T-helper 22 cell (primary cell): ENCODE results near the gene SLC9C2.
"Not testable (repeated sequence)": the region's sequence is repeated elsewhere in the genome, so short reads cannot be mapped to it uniquely, and the experiment has no call there.

ENCODE experiments used
- DNase-seq: peaks from one replicate; pipeline ENCODE4 v3.0.0-alpha.2; 2020; ENCODE audit warnings: low read depth

SLC9C2 gene

DNA sequence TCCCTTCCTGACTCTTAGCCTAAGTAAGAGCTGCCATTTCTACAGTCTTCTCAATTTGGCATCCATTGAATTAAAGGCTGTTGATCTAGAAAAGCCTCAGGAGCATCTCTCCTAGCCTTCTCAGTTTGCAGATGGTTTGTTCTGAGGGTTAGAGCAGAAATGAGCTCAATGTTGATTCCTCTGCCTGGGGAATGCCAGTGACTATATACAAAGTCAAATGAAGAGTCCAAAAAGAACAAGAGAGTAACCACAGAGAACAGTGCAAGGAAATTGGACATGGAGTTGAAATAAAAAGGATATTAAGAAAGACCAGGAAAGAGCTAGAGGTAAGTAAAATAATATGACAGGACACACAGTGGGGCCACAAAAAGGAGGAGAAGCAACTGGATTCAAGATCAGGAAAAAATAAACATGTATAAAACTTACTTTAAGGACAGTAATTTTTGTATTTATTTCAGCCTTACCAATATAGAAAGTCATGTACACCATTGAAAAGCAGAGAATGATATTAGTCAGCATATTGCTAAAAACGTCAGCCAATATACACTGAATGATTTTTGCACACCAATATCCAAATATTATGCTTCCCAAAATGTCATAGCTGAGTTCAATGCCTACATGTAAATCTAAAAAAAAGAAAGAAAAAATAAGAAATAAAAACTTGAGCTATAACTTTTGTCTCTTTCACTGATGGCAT lies 21.3 kb downstream of the SLC9C2 start:
- DNase-seq: no peak

GRCh38 chr1:173580658-173581057 lies 22.2 kb downstream of the SLC9C2 start:
- DNase-seq: no peak

- no peak for DNase-seq
Observed at GRCh38 chr1:173580071-173580470, 22.8 kb downstream of the SLC9C2 start.

- no peak for DNase-seq
Observed at GRCh38 chr1:173573596-173573995, 29.3 kb downstream of the SLC9C2 start.

GRCh38 chr1:173572201-173572873 lies 30.5 kb downstream of the SLC9C2 start:
- DNase-seq: no peak

DNA sequence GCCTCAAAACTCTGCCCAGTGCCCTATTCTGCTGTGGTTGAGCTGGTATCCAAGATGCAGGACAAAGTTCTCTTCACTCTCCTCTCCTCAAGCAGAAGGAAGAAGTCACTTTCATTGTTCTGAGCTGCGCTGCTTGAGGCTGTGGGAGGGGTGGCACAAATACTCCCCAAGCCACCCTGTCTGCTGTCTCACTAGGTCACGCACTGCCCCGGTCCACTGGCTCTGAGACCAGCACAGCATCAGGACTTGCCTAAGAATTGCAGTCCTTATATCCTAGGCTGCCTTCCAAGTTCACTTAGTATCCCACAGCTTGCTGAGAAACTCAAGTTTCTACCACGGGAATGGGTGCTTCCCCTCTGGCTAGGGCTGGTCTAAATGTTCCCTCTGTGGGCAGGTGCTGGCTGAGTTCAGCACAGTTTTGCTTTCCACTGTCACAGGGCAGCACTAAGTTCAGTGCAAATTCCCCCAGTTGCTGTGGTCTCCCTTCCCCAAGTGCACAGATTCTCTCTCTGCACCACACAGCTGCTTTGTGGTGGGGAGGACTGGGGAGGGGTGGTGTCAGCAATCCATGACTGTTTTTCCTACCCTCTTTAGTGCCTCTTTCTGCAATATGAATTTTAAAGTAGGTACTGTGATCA lies 32.4 kb downstream of the SLC9C2 start:
- no peak for DNase-seq

DNA sequence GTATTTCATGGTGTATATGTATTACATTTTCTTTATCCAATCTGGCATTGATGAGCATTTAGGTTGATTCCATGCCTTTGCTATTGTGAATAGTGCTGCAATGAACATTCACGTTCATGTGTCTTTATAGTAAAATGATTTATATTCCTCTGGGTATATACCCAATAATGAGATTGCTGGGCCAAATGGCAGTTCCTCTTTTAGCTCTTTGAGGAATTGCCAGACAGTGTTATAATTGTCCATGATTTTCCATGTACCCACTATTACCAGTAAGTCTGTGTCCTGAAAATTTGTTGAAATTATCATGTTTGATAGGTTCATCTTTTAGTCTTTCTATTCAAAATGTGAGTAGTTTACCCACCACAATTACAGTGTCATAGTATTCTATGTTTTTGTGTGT lies 34.4 kb downstream of the SLC9C2 start:
- DNase-seq: no peak

- DNase-seq: not testable (repeated sequence)
Observed at GRCh38 chr1:173563846-173564245, 39.0 kb downstream of the SLC9C2 start.

DNA sequence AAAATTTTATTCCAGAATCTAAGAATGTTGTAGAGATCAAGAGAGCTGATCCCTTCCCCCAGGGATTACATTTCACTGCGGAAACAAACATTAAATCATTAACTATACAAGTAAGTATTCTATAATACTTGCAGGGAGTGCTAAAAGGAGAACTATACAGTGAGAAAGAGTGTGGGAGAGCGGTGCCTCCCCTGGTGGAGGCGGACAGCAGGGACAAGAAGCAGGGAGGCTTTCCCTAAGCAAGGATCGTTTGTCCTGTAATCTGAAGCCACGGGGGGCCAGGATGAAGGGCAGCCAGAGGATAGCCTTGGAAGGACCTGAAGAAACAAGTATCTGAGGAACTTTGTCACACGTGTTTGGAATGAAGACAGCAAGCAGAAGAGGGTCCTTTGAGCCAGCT lies 40.1 kb downstream of the SLC9C2 start:
- DNase-seq: no peak

GRCh38 chr1:173561263-173561662 lies 41.6 kb downstream of the SLC9C2 start:
- no peak for DNase-seq

DNA sequence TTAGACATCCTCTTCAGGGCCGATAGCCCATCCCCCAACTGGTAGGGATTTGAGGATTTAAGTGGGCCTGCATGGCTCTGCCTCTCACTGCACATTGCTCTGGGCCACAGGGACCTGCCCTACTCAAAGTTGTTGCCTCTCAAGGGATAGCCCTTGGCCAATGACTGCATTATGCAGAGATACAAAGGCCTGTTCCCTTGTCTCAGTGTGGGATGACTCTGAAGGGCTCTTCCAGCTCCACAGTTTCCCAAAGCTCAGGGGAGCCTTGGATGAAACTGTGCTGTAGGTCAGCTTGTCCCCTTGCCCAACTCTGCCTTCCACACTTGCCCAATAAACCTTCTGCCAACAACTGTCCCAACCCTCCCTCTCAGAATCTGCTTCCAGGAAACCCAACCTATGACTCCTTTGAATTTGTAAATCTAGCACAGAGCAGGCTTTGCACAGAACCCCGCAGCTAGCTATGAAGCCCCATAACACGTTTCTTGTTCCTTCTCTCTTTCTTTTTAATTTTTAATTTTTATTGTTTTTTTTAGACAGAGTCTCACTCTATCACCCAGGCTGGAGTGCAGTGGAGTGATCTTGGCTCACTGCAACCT lies 42.5 kb downstream of the SLC9C2 start:
- DNase-seq: no peak

DNA sequence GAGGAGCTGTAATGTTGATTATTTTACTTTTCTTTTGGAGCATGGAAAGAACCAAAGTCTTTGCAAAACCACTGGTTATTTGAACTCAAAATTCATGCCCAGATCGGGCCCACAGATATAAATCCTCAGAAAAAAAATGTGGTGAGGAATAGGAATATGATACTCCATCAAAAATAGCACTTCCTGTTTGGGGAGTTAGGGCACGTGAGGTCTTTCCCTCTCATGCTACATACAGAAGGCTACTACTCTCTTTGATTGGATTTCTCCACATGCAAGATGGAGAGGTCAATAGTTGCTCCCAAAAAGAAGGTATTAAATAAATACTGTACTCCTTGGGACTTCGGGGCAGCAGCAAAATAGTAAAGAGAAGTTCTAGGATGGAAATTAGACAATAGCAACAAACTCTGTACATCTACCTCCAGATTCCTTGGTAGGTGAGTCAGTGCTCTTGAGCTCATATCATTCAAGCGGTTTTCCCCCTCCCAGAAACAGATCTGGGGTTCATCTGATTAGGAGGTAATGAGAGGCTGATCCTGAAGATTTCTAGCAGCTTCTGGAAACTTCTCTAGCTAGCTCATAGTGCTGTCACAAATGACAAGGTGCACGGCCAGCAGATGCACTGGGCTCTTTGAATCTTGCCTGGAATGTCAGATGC lies 47.1 kb downstream of the SLC9C2 start:
- no peak for DNase-seq

- DNase-seq: no peak
Observed at GRCh38 chr1:173554541-173555250, 48.2 kb downstream of the SLC9C2 start.

DNA sequence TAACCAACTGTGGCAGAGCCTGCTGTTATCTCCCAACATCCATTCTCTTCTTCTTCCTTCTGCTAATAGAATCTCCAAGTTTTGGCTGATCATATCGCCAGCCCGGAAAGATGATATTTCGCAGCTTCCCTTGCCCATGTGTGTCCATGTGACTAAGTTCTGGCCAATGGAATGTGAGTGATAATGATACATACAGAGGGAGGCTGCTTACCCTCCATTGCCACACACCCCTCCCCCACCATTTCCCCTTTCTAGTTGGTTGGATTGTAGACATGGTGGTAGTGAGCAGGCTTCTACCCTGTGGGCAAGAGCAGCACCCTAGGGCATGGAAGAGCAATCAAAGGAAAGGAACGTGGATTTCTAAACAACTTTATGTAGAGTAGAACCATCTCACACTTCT lies 48.8 kb downstream of the SLC9C2 start:
- no peak for DNase-seq

GRCh38 chr1:173553312-173553711 lies 49.6 kb downstream of the SLC9C2 start:
- no peak for DNase-seq

DNA sequence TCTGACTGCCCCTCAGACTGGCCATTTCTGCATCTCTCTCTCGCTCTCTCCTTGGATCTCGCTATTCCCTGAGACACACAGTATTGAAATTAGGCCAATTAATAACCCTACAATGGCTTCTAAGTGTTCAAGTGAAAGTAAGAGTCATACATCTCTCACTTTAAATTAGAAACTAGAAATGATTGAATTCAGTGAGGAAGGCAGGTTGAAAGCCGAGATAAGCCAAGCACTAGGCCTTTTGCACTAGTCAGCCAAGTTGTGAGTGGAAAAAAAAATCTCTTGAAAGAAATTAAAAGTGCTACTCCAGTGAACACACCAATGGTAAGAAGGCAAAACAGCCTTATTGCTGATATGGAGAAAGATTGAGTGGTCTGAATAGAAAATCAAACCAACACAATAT lies 51.2 kb downstream of the SLC9C2 start:
- no peak for DNase-seq

DNA sequence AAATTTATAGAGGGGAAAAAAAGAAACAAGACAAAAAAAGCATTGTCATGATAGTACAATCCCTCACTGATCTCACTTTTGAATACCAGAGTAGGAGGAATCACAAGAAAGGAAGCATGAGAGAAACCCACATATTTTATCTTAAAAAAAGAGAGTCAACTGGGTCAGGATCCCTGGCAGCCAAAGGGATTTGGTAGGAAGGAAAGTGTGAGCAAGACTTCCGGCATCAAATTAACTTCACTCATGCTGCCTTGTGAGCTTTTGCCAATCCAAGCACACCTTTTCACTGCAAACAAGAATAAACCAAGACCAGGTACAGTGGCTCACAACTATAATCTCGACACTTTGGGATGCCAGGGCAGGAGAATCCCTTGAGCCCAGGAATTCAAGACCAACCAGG lies 53.1 kb downstream of the SLC9C2 start:
- no peak for DNase-seq

DNA sequence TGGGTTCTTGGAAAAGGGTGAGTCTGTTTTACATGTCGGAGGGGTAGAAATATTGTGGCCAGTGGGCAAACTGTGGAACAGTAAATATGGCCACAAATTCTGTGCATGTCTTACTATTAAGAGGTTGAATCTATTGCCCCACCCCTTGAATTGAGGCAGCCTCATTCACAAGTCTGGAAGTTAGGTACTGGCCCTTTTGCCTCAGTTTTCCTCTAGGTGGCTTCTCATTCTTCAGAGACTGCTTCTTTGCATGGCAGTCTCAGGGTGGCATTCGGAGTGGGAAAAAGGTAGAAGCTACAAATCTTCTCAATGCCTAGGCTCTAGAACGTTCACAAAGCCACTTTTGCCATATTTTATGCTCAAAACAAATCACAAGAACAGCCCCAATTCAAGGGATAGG lies 57.2 kb downstream of the SLC9C2 start:
- no peak for DNase-seq

GRCh38 chr1:173536223-173536622 lies 66.6 kb downstream of the SLC9C2 start:
- DNase-seq: no peak

GRCh38 chr1:173532237-173532636 lies 70.6 kb downstream of the SLC9C2 start:
- no peak for DNase-seq

- no peak for DNase-seq
Observed at GRCh38 chr1:173530795-173531693, 71.8 kb downstream of the SLC9C2 start.
